C4-2B (cell line): ENCODE results near the gene DNAH7.

Experiments
- CTCF ChIP-seq: fragments of 450-650 bp; conservative IDR thresholded peaks from 2 replicates; pipeline ENCODE4 v1.5.1; 2017; ENCODE audit warnings: mild to moderate bottlenecking
- ZFX ChIP-seq: fragments of 450-650 bp; IDR thresholded peaks from 2 replicates; pipeline ENCODE4 v1.6.1; 2017

- no peak for TF ChIP-seq CTCF
- TF ChIP-seq ZFX = no peak
These were observed 330.9 kb downstream of the DNAH7 start for GRCh38 chr2:195737511-195738325.
